ENCODE data around the gene ATP10D.

ATP10D gene

GRCh38 chr4:47530801-47531200 is 45.7 kb downstream of the ATP10D start:
- TF ChIP-seq, protein P1, sequence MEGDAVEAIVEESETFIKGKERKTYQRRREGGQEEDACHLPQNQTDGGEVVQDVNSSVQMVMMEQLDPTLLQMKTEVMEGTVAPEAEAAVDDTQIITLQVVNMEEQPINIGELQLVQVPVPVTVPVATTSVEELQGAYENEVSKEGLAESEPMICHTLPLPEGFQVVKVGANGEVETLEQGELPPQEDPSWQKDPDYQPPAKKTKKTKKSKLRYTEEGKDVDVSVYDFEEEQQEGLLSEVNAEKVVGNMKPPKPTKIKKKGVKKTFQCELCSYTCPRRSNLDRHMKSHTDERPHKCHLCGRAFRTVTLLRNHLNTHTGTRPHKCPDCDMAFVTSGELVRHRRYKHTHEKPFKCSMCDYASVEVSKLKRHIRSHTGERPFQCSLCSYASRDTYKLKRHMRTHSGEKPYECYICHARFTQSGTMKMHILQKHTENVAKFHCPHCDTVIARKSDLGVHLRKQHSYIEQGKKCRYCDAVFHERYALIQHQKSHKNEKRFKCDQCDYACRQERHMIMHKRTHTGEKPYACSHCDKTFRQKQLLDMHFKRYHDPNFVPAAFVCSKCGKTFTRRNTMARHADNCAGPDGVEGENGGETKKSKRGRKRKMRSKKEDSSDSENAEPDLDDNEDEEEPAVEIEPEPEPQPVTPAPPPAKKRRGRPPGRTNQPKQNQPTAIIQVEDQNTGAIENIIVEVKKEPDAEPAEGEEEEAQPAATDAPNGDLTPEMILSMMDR (conservative IDR thresholded peaks at IDR 0.05), result no peak
- no peak overlapping the region for H3K27ac ChIP-seq

- H3K27ac ChIP-seq, result no peak overlapping the region
Observed at GRCh38 chr4:47531241-47531953, 46.3 kb downstream of the ATP10D start.

GRCh38 chr4:47531954-47532321 is 46.9 kb downstream of the ATP10D start:
- TF ChIP-seq, protein P1 (conservative IDR thresholded peaks at IDR 0.05), result no peak
- no peak overlapping the region for H3K27ac ChIP-seq

More at GRCh38 chr4:47531241-47531953, 46.3 kb downstream of the ATP10D start:
- TF ChIP-seq, protein P1 (conservative IDR thresholded peaks at IDR 0.05), result no peak

DNA sequence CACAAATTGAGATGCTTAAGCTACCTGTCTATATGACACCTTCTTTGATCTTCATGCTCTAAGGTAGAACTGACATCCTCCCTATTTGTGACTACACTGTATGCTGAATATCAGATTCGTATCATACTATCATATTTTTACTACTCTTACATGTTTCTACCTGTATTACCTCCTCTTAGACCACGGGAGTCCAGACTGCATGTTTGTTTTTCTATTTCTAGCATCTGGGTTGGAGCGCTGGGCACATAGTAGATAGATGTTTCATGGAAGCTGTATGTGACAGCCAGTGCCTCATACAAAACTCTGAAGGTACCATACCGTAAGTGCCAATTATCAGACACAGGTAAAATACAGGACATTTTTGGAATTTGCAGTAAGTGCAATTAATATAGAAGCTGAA is 47.6 kb downstream of the ATP10D start:
- no peak overlapping the region for H3K27ac ChIP-seq

GRCh38 chr4:47533689-47534347 is 48.7 kb downstream of the ATP10D start:
- no peak overlapping the region for H3K27ac ChIP-seq
- TF ChIP-seq, protein P1 (conservative IDR thresholded peaks at IDR 0.05), result no peak

More for the DNA sequence above, 47.6 kb downstream of the ATP10D start:
- TF ChIP-seq, protein P1 (conservative IDR thresholded peaks at IDR 0.05), result no peak

DNA sequence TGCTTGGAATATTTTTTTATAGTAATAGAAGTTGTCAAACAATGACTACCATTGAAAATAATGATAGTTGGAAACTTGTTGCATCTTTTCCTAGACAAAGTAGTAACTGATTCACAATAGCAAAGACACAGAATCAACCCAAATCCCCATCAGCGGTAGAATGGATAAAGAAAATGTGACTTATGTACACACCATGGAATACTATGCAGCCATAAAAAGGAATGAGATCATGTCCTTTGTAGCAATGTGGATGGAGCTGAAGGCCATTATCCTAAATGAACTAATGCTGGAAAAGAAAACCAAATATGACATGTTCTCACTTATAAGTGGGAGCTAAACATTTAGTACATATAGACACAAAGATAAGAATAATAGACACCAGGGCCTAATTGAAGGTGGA is 49.7 kb downstream of the ATP10D start:
- TF ChIP-seq, protein P1 (conservative IDR thresholded peaks at IDR 0.05), result no peak
- no peak overlapping the region for H3K27ac ChIP-seq

DNA sequence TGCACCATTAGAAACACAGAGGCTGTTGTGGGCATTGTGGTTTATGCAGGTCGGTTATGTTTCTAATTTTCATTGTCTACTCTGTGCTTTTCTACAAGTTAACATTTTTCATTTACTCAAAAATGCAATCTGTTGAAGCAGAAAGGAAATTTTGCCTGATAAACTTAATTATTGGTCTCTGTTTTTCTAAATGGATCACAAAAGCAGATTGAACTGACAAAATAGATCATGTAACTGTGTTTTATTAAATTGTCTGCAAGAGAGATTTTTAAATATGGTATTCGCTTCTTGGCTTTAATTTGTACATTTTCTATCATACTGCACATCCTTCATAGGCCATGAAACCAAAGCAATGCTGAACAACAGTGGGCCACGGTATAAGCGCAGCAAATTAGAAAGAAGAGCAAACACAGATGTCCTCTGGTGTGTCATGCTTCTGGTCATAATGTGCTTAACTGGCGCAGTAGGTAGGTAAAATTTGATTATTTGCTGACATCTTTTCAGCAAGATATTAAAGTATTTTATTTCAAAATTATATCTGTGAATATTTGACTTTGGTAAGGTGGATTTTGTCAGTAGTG is 50.6 kb downstream of the ATP10D start:
- TF ChIP-seq, protein P1 (conservative IDR thresholded peaks at IDR 0.05), result no peak
- H3K27ac ChIP-seq, result no peak overlapping the region

Data from VCaP (cell line).